Transverse colon (tissue), 4 donors: ENCODE results near the gene DNHD1.

Experiments used
- EP300 ChIP-seq: sonication (generic); formaldehyde crosslinking; IDR thresholded peaks from one replicate; pipeline ENCODE4 v1.6.1; 2017; ENCODE audit warnings: antibody characterized with exemption, low read depth
- POLR2A ChIP-seq: fragments of 450-650 bp; IDR thresholded peaks from one replicate; pipeline ENCODE4 v1.6.1; 2016; ENCODE audit warnings: antibody characterized with exemption, mild to moderate bottlenecking, moderate library complexity
- POLR2AphosphoS5 ChIP-seq, 3 donors: sonication (generic); formaldehyde crosslinking; IDR thresholded peaks; one replicate each; pipeline ENCODE4 v1.6.1; 2016; ENCODE audit warnings: antibody characterized with exemption in 3 of 3
- TF ChIP-seq, protein P1 (sequence below), 5 experiments: fragments of 200-600 bp in 3 of 5; fragments of 450-650 bp in 2 of 5; sonication (generic) in 3 of 5; IDR thresholded peaks; 1 replicate in 2 of 5; 2 replicates in 3 of 5; pipeline ENCODE4 v1.5.1; 2016 to 2017; ENCODE audit warnings: antibody characterized with exemption in 5 of 5, inconsistent platforms in 3 of 5, mild to moderate bottlenecking in 2 of 5, moderate library complexity in 1 of 5

DNA sequence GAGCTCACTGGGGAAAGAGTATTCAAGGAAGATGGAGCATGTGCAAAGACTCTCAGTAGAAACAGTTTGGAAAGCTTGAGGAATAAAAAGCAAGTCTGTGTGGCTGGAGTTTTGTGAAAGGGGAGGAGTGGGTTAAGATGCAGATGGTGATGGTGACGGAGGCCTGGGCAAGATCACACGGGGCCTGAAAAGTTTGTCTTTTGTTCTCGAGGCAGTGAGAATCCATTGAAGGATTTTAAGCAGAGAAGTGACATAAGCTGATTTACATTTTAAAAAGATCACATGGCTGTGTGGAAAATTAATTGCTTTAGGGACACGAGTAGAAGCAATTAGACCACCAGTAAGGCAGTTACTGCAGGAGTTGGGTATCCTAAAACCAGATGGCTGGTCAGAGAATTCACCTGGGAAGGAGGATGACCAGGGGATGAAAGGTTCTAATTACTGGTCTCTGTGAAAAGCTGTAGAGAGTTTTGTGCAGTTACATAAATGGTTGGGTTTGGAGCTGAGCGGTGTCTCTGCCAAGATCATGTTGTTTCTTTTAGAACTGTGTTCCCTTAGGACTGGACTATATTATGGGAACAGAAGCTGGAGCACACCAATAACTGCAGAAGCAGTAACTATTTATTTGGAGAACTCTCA is 99.3 kb downstream of the DNHD1 start:
- no peak for TF ChIP-seq POLR2AphosphoS5 (IDR thresholded peaks at IDR 0.05)
- TF ChIP-seq POLR2A = no peak
- TF ChIP-seq, protein P1, sequence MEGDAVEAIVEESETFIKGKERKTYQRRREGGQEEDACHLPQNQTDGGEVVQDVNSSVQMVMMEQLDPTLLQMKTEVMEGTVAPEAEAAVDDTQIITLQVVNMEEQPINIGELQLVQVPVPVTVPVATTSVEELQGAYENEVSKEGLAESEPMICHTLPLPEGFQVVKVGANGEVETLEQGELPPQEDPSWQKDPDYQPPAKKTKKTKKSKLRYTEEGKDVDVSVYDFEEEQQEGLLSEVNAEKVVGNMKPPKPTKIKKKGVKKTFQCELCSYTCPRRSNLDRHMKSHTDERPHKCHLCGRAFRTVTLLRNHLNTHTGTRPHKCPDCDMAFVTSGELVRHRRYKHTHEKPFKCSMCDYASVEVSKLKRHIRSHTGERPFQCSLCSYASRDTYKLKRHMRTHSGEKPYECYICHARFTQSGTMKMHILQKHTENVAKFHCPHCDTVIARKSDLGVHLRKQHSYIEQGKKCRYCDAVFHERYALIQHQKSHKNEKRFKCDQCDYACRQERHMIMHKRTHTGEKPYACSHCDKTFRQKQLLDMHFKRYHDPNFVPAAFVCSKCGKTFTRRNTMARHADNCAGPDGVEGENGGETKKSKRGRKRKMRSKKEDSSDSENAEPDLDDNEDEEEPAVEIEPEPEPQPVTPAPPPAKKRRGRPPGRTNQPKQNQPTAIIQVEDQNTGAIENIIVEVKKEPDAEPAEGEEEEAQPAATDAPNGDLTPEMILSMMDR (IDR thresholded peaks at IDR 0.05) = no peak
- TF ChIP-seq EP300 = no peak
